KMS-11 (cell line): ENCODE results near the gene HINT2.

Experiments used
- H2AFZ ChIP-seq: fragments of 200-600 bp; sonication (generic); 2 replicates; pipeline ENCODE4 v1.6.1; 2016; ENCODE audit warnings: antibody characterized with exemption, mixed run types, low read depth
- H3K27ac ChIP-seq: fragments of 200-600 bp; sonication (generic); 2 replicates; pipeline ENCODE4 v1.6.1; 2016; ENCODE audit warnings: mild to moderate bottlenecking, mixed run types
- H3K27me3 ChIP-seq: fragments of 200-600 bp; sonication (generic); 2 replicates; pipeline ENCODE4 v1.6.1; 2017; ENCODE audit warnings: mild to moderate bottlenecking, low read depth, mixed run types, moderate library complexity; ENCODE audit not compliant: insufficient read depth
- H3K36me3 ChIP-seq: fragments of 200-600 bp; sonication (generic); 2 replicates; pipeline ENCODE4 v1.6.1; 2017; ENCODE audit warnings: mild to moderate bottlenecking, mixed run types; ENCODE audit not compliant: insufficient read depth
- H3K4me1 ChIP-seq: fragments of 200-600 bp; sonication (generic); 2 replicates; pipeline ENCODE4 v1.6.1; 2016; ENCODE audit warnings: mild to moderate bottlenecking, low read depth, mixed run types; ENCODE audit not compliant: poor library complexity, severe bottlenecking
- H3K4me2 ChIP-seq: fragments of 200-600 bp; sonication (generic); 2 replicates; pipeline ENCODE4 v1.7.0; 2016; ENCODE audit warnings: mild to moderate bottlenecking, mixed run types
- H3K4me3 ChIP-seq: fragments of 200-600 bp; sonication (generic); IDR thresholded peaks from 2 replicates; pipeline ENCODE4 v1.6.1; 2017; ENCODE audit warnings: low read depth, low read length, mixed read lengths; ENCODE audit not compliant: insufficient read depth
- H3K79me2 ChIP-seq: fragments of 200-600 bp; sonication (generic); 2 replicates; pipeline ENCODE4 v1.6.1; 2016; ENCODE audit warnings: low read depth, mixed run types; ENCODE audit not compliant: insufficient read depth
- H3K9ac ChIP-seq: fragments of 200-600 bp; sonication (generic); 2 replicates; pipeline ENCODE4 v1.6.1; 2016; ENCODE audit warnings: mild to moderate bottlenecking, mixed run types
- H4K20me1 ChIP-seq: fragments of 200-600 bp; sonication (generic); 2 replicates; pipeline ENCODE4 v1.6.1; 2016; ENCODE audit warnings: mild to moderate bottlenecking, mixed run types; ENCODE audit not compliant: insufficient read depth
- CTCF ChIP-seq: fragments of 200-600 bp; sonication (generic); conservative IDR thresholded peaks from 2 replicates; pipeline ENCODE4 v1.6.1; 2017; ENCODE audit warnings: low read depth, mild to moderate bottlenecking, antibody characterized with exemption, low read length, moderate library complexity, mixed read lengths

Gene HINT2

GRCh38 chr9:35859990-35860339 lies 45.1 kb upstream of the HINT2 start:
- H3K4me1 ChIP-seq: no peaks in the 10 kb centered on the region
- no peak for TF ChIP-seq CTCF
- no peak overlapping the region for H3K27ac ChIP-seq
- no peaks in the 10 kb centered on the region for H4K20me1 ChIP-seq
- H3K36me3 ChIP-seq: no peaks in the 10 kb centered on the region
- H3K79me2 ChIP-seq: no peaks in the 10 kb centered on the region
- no peak overlapping the region for H2AFZ ChIP-seq
- H3K27me3 ChIP-seq: no peaks in the 10 kb centered on the region
- H3K9ac ChIP-seq: no peak overlapping the region
- H3K4me2 ChIP-seq: no peak overlapping the region
- no peak overlapping the region for H3K4me3 ChIP-seq

- no peaks in the 10 kb centered on the region for H4K20me1 ChIP-seq
- H3K27ac ChIP-seq: no peak overlapping the region
- H3K36me3 ChIP-seq: no peaks in the 10 kb centered on the region
- H3K9ac ChIP-seq: no peak overlapping the region
- H3K4me2 ChIP-seq: no peak overlapping the region
- H2AFZ ChIP-seq: no peak overlapping the region
- no peak for TF ChIP-seq CTCF
- no peaks in the 10 kb centered on the region for H3K27me3 ChIP-seq
- H3K79me2 ChIP-seq: no peaks in the 10 kb centered on the region
- no peak overlapping the region for H3K4me3 ChIP-seq
- H3K4me1 ChIP-seq: no peaks in the 10 kb centered on the region
Observed at GRCh38 chr9:35859310-35859989, 44.6 kb upstream of the HINT2 start.

GRCh38 chr9:35858458-35858857 lies 43.6 kb upstream of the HINT2 start:
- TF ChIP-seq CTCF: no peak

GRCh38 chr9:35856882-35857281 lies 42.0 kb upstream of the HINT2 start:
- Histone ChIP-seq H3K27me3 (no peaks in the 10 kb centered on the region), H3K4me3 (no peak overlapping the region), H3K79me2 (no peaks in the 10 kb centered on the region), H2AFZ (no peak overlapping the region), H3K9ac (no peak overlapping the region), H3K36me3 (no peaks in the 10 kb centered on the region), H3K4me1 (no peaks in the 10 kb centered on the region), H3K27ac (no peak overlapping the region), H4K20me1 (no peaks in the 10 kb centered on the region), H3K4me2 (no peak overlapping the region)
- no peak for TF ChIP-seq CTCF

More at GRCh38 chr9:35858458-35858857, 43.6 kb upstream of the HINT2 start:
- H4K20me1 ChIP-seq: no peaks in the 10 kb centered on the region
- H3K36me3 ChIP-seq: no peaks in the 10 kb centered on the region
- H3K27me3 ChIP-seq: no peaks in the 10 kb centered on the region
- no peak overlapping the region for H3K27ac ChIP-seq
- no peaks in the 10 kb centered on the region for H3K79me2 ChIP-seq
- H3K4me2 ChIP-seq: no peak overlapping the region
- H2AFZ ChIP-seq: no peak overlapping the region
- no peaks in the 10 kb centered on the region for H3K4me1 ChIP-seq
- H3K4me3 ChIP-seq: no peak overlapping the region
- H3K9ac ChIP-seq: no peak overlapping the region
